Stimulated activated CD8-positive, alpha-beta memory T cell treated with anti-CD3 and anti-CD28 coated beads, Interleukin-7, amount 100 ng/mL, for 4 hours (primary cell): ENCODE results near the gene OR2A25.
"Not testable (repeated sequence)": the region's sequence is repeated elsewhere in the genome, so short reads cannot be mapped to it uniquely, and the experiment has no call there.

Experiments
- DNase-seq, 2 donors: peaks; one replicate each; pipeline ENCODE4 v3.0.0-alpha.2; 2020; ENCODE audit warnings: low read depth in 2 of 2

The OR2A25 gene

GRCh38 chr7:144069511-144069910 is at the start of gene OR2A25:
Gene OR2A25 (plus strand): TSS chr7:144069811. CDS start chr7:144074220, 4,409 bp downstream.
- DNase-seq: no peak

GRCh38 chr7:144020340-144020739 is 49.3 kb upstream of the OR2A25 start:
- DNase-seq: no peak

GRCh38 chr7:144022169-144022568 is 47.4 kb upstream of the OR2A25 start:
- no peak for DNase-seq

- no peak for DNase-seq
These were observed 46.3 kb upstream of the OR2A25 start for GRCh38 chr7:144023171-144023827.

GRCh38 chr7:144024213-144024612 is 45.4 kb upstream of the OR2A25 start:
- DNase-seq: no peak

GRCh38 chr7:144026203-144026883 is 43.3 kb upstream of the OR2A25 start:
- DNase-seq: no peak

- DNase-seq: no peak
These were observed 42.5 kb upstream of the OR2A25 start for GRCh38 chr7:144027070-144027469.

GRCh38 chr7:144027974-144028373 is 41.6 kb upstream of the OR2A25 start:
- DNase-seq: no peak

GRCh38 chr7:144028547-144028946 is 41.1 kb upstream of the OR2A25 start:
- no peak for DNase-seq

GRCh38 chr7:144032516-144032915 is 37.1 kb upstream of the OR2A25 start:
- no peak for DNase-seq

GRCh38 chr7:144032985-144033709 is 36.5 kb upstream of the OR2A25 start:
- no peak for DNase-seq

GRCh38 chr7:144035385-144035784 is 34.2 kb upstream of the OR2A25 start:
- DNase-seq: no peak

GRCh38 chr7:144036302-144036885 is 33.2 kb upstream of the OR2A25 start:
- DNase-seq: no peak

GRCh38 chr7:144037414-144038035 is 32.1 kb upstream of the OR2A25 start:
- DNase-seq: no peak

- no peak for DNase-seq
These were observed 30.7 kb upstream of the OR2A25 start for GRCh38 chr7:144038887-144039286.

GRCh38 chr7:144048648-144049047 is 21.0 kb upstream of the OR2A25 start, which contains the start of gene OR2A5:
Gene OR2A5 (plus strand): TSS chr7:144048948. CDS start chr7:144050402, 1,454 bp downstream.
- no peak for DNase-seq

GRCh38 chr7:144049491-144049890 is 20.1 kb upstream of the OR2A25 start:
- DNase-seq: no peak

GRCh38 chr7:144050093-144050492 is 19.5 kb upstream of the OR2A25 start:
- DNase-seq: no peak

GRCh38 chr7:144050884-144051283 is 18.7 kb upstream of the OR2A25 start:
- not testable (repeated sequence) for DNase-seq

- DNase-seq: no peak
These were observed 11.7 kb upstream of the OR2A25 start for GRCh38 chr7:144057954-144058353.

- DNase-seq: no peak
These were observed 5.9 kb upstream of the OR2A25 start for GRCh38 chr7:144063710-144064109.

- no peak for DNase-seq
These were observed 342 bp downstream of the OR2A25 start for GRCh38 chr7:144069953-144070352.
